Uterus (tissue), 2 donors: ENCODE results near the gene ZFP90.

Source experiments
- CTCF ChIP-seq, 4 experiments: fragments of 200-600 bp in 2 of 4; fragments of 450-650 bp in 2 of 4; sonication (generic) in 2 of 4; IDR thresholded peaks; one replicate each; pipeline ENCODE4 v1.5.1; 2016 to 2019; ENCODE audit warnings: antibody characterized with exemption in 4 of 4, mild to moderate bottlenecking in 2 of 4, moderate library complexity in 1 of 4
- POLR2A ChIP-seq, 2 donors: fragments of 450-650 bp; IDR thresholded peaks; one replicate each; pipeline ENCODE4 v1.6.1; 2016; ENCODE audit warnings: antibody characterized with exemption in 2 of 2, mild to moderate bottlenecking in 1 of 2, moderate library complexity in 1 of 2

GRCh38 chr16:68574479-68574878 lies 35.4 kb downstream of the ZFP90 start:
- TF ChIP-seq CTCF (IDR thresholded peaks at IDR 0.05) = no peak
- no peak for TF ChIP-seq POLR2A (IDR thresholded peaks at IDR 0.05)
